Suprapubic skin (tissue), 4 donors: ENCODE measurements around the gene RAP1GDS1. TPM values are rescaled to one million over a fixed set of nuclear protein-coding genes. Genes with fewer than 3 reads are reported as not detected.
"Not testable (repeated sequence)": the region's sequence is repeated elsewhere in the genome, so short reads cannot be mapped to it uniquely, and the experiment has no call there.

ENCODE experiments used
- DNase-seq, 2 donors: peaks; one replicate each; pipeline ENCODE4 v3.0.0-alpha.2; 2019; ENCODE audit warnings: low spot score in 2 of 2
- H3K27ac ChIP-seq: fragments of 200-600 bp; sonication (generic); one replicate; pipeline ENCODE4 v1.5.1; 2019
- H3K27me3 ChIP-seq: fragments of 200-600 bp; sonication (generic); one replicate; pipeline ENCODE4 v1.5.1; 2019
- H3K36me3 ChIP-seq: fragments of 200-600 bp; sonication (generic); one replicate; pipeline ENCODE4 v1.5.1; 2019
- H3K4me1 ChIP-seq: fragments of 200-600 bp; sonication (generic); one replicate; pipeline ENCODE4 v1.5.1; 2019
- H3K4me3 ChIP-seq: fragments of 200-600 bp; sonication (generic); one replicate; pipeline ENCODE4 v1.5.1; 2019; ENCODE audit warnings: mild to moderate bottlenecking
- H3K9me3 ChIP-seq: fragments of 200-600 bp; sonication (generic); one replicate; pipeline ENCODE4 v1.5.1; 2019
- EP300 ChIP-seq: sonication (generic); formaldehyde crosslinking; IDR thresholded peaks from one replicate; pipeline ENCODE4 v1.6.1; 2017; ENCODE audit warnings: antibody characterized with exemption
- POLR2A ChIP-seq, 2 donors: fragments of 450-650 bp; IDR thresholded peaks; one replicate each; pipeline ENCODE4 v1.6.1; 2017; ENCODE audit warnings: antibody characterized with exemption in 2 of 2, mild to moderate bottlenecking in 2 of 2, moderate library complexity in 2 of 2
- POLR2AphosphoS5 ChIP-seq, 3 donors: sonication (generic); formaldehyde crosslinking; IDR thresholded peaks; one replicate each; pipeline ENCODE4 v1.6.1; 2017; ENCODE audit warnings: antibody characterized with exemption in 3 of 3
- WGBS: methylation state at CpG from one replicate; pipeline ENCODE4 v1.1.5; 2018; 5-methylcytosine and 5-hydroxymethylcytosine counted together
- total RNA-seq, 4 donors: library from RNA; depleted of rRNA; stranded (reverse); fragments of >200 nt; gene quantifications; one replicate each; pipeline ENCODE4 v1.1.0, GENCODE V29; 2016
- TF ChIP-seq, protein P1 (sequence below), 2 donors: fragments of 200-600 bp in 1 of 2; fragments of 450-650 bp in 1 of 2; sonication (generic) in 1 of 2; IDR thresholded peaks; one replicate each; pipeline ENCODE4 v1.5.1; 2016 to 2019; ENCODE audit warnings: antibody characterized with exemption in 2 of 2, mild to moderate bottlenecking in 1 of 2, moderate library complexity in 1 of 2

RAP1GDS1 gene
- total RNA-seq, 4 donors from 2014 or later: 17.8 to 28.6 (median 27.1) TPM

GRCh38 chr4:98352940-98353339 lies 91.8 kb downstream of the RAP1GDS1 start:
- Histone ChIP-seq H3K4me3 (no peak overlapping the region), H3K9me3 (no peaks in the 10 kb centered on the region), H3K27ac (no peak overlapping the region), H3K4me1 (no peaks in the 10 kb centered on the region), H3K36me3 (peaks cover 2% of the 10 kb centered on the region), H3K27me3 (no peaks in the 10 kb centered on the region)
- TF ChIP-seq POLR2A (IDR thresholded peaks at IDR 0.05) (no peak), EP300 (no peak), POLR2AphosphoS5 (IDR thresholded peaks at IDR 0.05) (no peak)
- TF ChIP-seq, protein P1, sequence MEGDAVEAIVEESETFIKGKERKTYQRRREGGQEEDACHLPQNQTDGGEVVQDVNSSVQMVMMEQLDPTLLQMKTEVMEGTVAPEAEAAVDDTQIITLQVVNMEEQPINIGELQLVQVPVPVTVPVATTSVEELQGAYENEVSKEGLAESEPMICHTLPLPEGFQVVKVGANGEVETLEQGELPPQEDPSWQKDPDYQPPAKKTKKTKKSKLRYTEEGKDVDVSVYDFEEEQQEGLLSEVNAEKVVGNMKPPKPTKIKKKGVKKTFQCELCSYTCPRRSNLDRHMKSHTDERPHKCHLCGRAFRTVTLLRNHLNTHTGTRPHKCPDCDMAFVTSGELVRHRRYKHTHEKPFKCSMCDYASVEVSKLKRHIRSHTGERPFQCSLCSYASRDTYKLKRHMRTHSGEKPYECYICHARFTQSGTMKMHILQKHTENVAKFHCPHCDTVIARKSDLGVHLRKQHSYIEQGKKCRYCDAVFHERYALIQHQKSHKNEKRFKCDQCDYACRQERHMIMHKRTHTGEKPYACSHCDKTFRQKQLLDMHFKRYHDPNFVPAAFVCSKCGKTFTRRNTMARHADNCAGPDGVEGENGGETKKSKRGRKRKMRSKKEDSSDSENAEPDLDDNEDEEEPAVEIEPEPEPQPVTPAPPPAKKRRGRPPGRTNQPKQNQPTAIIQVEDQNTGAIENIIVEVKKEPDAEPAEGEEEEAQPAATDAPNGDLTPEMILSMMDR (IDR thresholded peaks at IDR 0.05): no peak
- DNase-seq: no peak
- 85% methylated on average over 4 of the region's 4 CpGs for WGBS

GRCh38 chr4:98358630-98359248 lies 97.6 kb downstream of the RAP1GDS1 start:
- 94% methylated on average over 2 of the region's 2 CpGs for WGBS
- Histone ChIP-seq H3K4me3 (no peak overlapping the region), H3K27ac (no peak overlapping the region), H3K4me1 (no peaks in the 10 kb centered on the region), H3K9me3 (no peaks in the 10 kb centered on the region), H3K27me3 (no peaks in the 10 kb centered on the region), H3K36me3 (no peaks in the 10 kb centered on the region)
- no peak for DNase-seq
- TF ChIP-seq POLR2A (IDR thresholded peaks at IDR 0.05): no peak
- no peak for TF ChIP-seq EP300
- TF ChIP-seq POLR2AphosphoS5 (IDR thresholded peaks at IDR 0.05): no peak
- TF ChIP-seq, protein P1 (IDR thresholded peaks at IDR 0.05): no peak

GRCh38 chr4:98359646-98360045 lies 98.5 kb downstream of the RAP1GDS1 start:
- Histone ChIP-seq H3K9me3 (no peaks in the 10 kb centered on the region), H3K27me3 (no peaks in the 10 kb centered on the region), H3K4me3 (no peak overlapping the region), H3K4me1 (no peaks in the 10 kb centered on the region), H3K36me3 (no peaks in the 10 kb centered on the region), H3K27ac (no peak overlapping the region)
- WGBS: 96% methylated on average over 4 of the region's 4 CpGs
- DNase-seq: no peak
- no peak for TF ChIP-seq POLR2A (IDR thresholded peaks at IDR 0.05)
- TF ChIP-seq EP300: no peak

- TF ChIP-seq EP300 (no peak), POLR2A (IDR thresholded peaks at IDR 0.05) (no peak), POLR2AphosphoS5 (IDR thresholded peaks at IDR 0.05) (no peak)
- TF ChIP-seq, protein P1 (IDR thresholded peaks at IDR 0.05): no peak
- H3K27ac ChIP-seq: no peak overlapping the region
- no peak for DNase-seq
Measured at GRCh38 chr4:98363431-98363830, 102.2 kb downstream of the RAP1GDS1 start.

DNA sequence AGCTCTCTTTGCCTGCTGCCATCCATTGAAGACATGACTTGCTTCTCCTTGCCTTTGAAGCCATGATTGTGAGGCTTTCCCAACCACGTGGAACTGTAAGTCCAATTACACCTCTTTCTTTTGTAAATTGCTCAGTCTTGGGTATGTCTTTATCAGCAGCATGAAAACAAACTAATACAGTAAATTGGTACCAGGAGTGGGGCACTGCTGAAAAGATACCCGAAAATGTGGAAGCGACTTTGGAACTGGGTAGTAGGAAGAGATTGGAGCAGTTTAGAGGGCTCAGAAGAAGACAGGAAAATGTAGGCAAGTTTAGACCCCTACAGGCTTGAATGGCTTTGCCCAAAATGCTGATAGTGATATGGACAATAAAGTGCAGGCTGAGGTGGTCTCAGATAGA lies 105.1 kb downstream of the RAP1GDS1 start:
- Histone ChIP-seq H3K9me3 (peaks cover 11% of the 10 kb centered on the region), H3K36me3 (peaks cover 27% of the 10 kb centered on the region)
- not testable (repeated sequence) for H3K27me3 ChIP-seq, H3K4me1 ChIP-seq, DNase-seq, H3K4me3 ChIP-seq, H3K27ac ChIP-seq
- 98% methylated on average over 3 of the region's 3 CpGs for WGBS

More at GRCh38 chr4:98363431-98363830, 102.2 kb downstream of the RAP1GDS1 start:
- Histone ChIP-seq H3K4me1 (no peaks in the 10 kb centered on the region), H3K36me3 (peaks cover 22% of the 10 kb centered on the region), H3K9me3 (peaks cover 5% of the 10 kb centered on the region), H3K27me3 (no peaks in the 10 kb centered on the region), H3K4me3 (no peak overlapping the region)

GRCh38 chr4:98368000-98368399 lies 106.8 kb downstream of the RAP1GDS1 start:
- H3K4me3 ChIP-seq, DNase-seq, H3K27ac ChIP-seq, H3K4me1 ChIP-seq, H3K27me3 ChIP-seq: not testable (repeated sequence)
- 98% methylated on average over 3 of the region's 3 CpGs for WGBS
- peaks cover 11% of the 10 kb centered on the region for H3K9me3 ChIP-seq
- H3K36me3 ChIP-seq: peaks cover 32% of the 10 kb centered on the region

GRCh38 chr4:98369322-98369721 lies 108.1 kb downstream of the RAP1GDS1 start:
- no peak overlapping the region for H3K27ac ChIP-seq
- over 99% methylated on average over 3 of the region's 3 CpGs for WGBS
- peaks cover 37% of the 10 kb centered on the region for H3K36me3 ChIP-seq
- H3K4me1 ChIP-seq: no peaks in the 10 kb centered on the region
- no peak overlapping the region for H3K4me3 ChIP-seq
- no peaks in the 10 kb centered on the region for H3K27me3 ChIP-seq
- no peak for DNase-seq
- no peak for TF ChIP-seq EP300
- TF ChIP-seq POLR2AphosphoS5 (IDR thresholded peaks at IDR 0.05): no peak
- TF ChIP-seq, protein P1 (IDR thresholded peaks at IDR 0.05): no peak
- TF ChIP-seq POLR2A (IDR thresholded peaks at IDR 0.05): no peak
- peaks cover 11% of the 10 kb centered on the region for H3K9me3 ChIP-seq
